ENCODE measurements around the gene FSTL5.

GRCh38 chr4:161428180-161428965 lies 735.4 kb downstream of the FSTL5 start:
- TF ChIP-seq CTCF (IDR thresholded peaks at IDR 0.05; ENCODE audit: low read depth, low read length, missing input control) (no peak), EGR1 (IDR thresholded peaks at IDR 0.05; ENCODE audit: low read depth in 2 of 2) (no peak), REST (IDR thresholded peaks at IDR 0.05) (no peak), RAD21 (IDR thresholded peaks at IDR 0.05) (no peak), RXRA (IDR thresholded peaks at IDR 0.05) (no peak), JUND (IDR thresholded peaks at IDR 0.05) (no peak), MAX (IDR thresholded peaks at IDR 0.05) (no peak)
